UCSD-AML1 (cell line): ENCODE data around the gene CNOT1.
"Not testable (repeated sequence)": the region's sequence is repeated elsewhere in the genome, so short reads cannot be mapped to it uniquely, and the experiment has no call there.

ENCODE experiments used
- DNase-seq: peaks from one replicate; lab custom pipeline; 2025; ENCODE audit not compliant: unreplicated experiment; lab: John Stamatoyannopoulos, UW

Gene CNOT1

GRCh38 chr16:58582971-58583765, 46.5 kb downstream of the CNOT1 start:
- no peak for DNase-seq

- DNase-seq: no peak
Measured at GRCh38 chr16:58582133-58582532, 47.5 kb downstream of the CNOT1 start.

- DNase-seq: no peak
Measured at GRCh38 chr16:58579587-58579986, 50.0 kb downstream of the CNOT1 start.

- DNase-seq: no peak
Measured at GRCh38 chr16:58578642-58579041, 51.0 kb downstream of the CNOT1 start.

- no peak for DNase-seq
Measured at GRCh38 chr16:58577141-58577540, 52.5 kb downstream of the CNOT1 start.

GRCh38 chr16:58574895-58575294, 54.7 kb downstream of the CNOT1 start:
- no peak for DNase-seq

- not testable (repeated sequence) for DNase-seq
Measured at GRCh38 chr16:58565697-58566096, 63.9 kb downstream of the CNOT1 start.

- DNase-seq: no peak
Measured at GRCh38 chr16:58563775-58564174, 65.9 kb downstream of the CNOT1 start.

GRCh38 chr16:58563235-58563634, 66.4 kb downstream of the CNOT1 start:
- no peak for DNase-seq

GRCh38 chr16:58556678-58557077, 72.9 kb downstream of the CNOT1 start:
- no peak for DNase-seq

GRCh38 chr16:58551496-58551895, 78.1 kb downstream of the CNOT1 start:
- DNase-seq: no peak

GRCh38 chr16:58548378-58548777, 81.2 kb downstream of the CNOT1 start:
- DNase-seq: no peak

- no peak for DNase-seq
Measured at GRCh38 chr16:58543685-58544084, 85.9 kb downstream of the CNOT1 start.

- DNase-seq: no peak
Measured at GRCh38 chr16:58542291-58542690, 87.3 kb downstream of the CNOT1 start.

- DNase-seq: no peak
Measured at GRCh38 chr16:58541711-58542110, 87.9 kb downstream of the CNOT1 start.

- no peak for DNase-seq
Measured at GRCh38 chr16:58537124-58537906, 92.3 kb downstream of the CNOT1 start.

- no peak for DNase-seq
Measured at GRCh38 chr16:58536278-58536677, 93.3 kb downstream of the CNOT1 start.

- DNase-seq: no peak
Measured at GRCh38 chr16:58535100-58535499, 94.5 kb downstream of the CNOT1 start.

GRCh38 chr16:58533751-58534470, 95.7 kb downstream of the CNOT1 start:
- no peak for DNase-seq

GRCh38 chr16:58532414-58532813, 97.2 kb downstream of the CNOT1 start:
- no peak for DNase-seq

- DNase-seq: no peak
Measured at GRCh38 chr16:58530179-58530578, 99.4 kb downstream of the CNOT1 start.

GRCh38 chr16:58519707-58520106, 109.9 kb downstream of the CNOT1 start:
- DNase-seq: no peak
